ENCODE data around the gene COX5A. TPM values are rescaled to one million over a fixed set of nuclear protein-coding genes. Genes with fewer than 3 reads are reported as not detected.
"Not testable (repeated sequence)": the region's sequence is repeated elsewhere in the genome, so short reads cannot be mapped to it uniquely, and the experiment has no call there.

COX5A gene
- polyA plus RNA-seq, 1 experiment = 64.6 TPM

DNA sequence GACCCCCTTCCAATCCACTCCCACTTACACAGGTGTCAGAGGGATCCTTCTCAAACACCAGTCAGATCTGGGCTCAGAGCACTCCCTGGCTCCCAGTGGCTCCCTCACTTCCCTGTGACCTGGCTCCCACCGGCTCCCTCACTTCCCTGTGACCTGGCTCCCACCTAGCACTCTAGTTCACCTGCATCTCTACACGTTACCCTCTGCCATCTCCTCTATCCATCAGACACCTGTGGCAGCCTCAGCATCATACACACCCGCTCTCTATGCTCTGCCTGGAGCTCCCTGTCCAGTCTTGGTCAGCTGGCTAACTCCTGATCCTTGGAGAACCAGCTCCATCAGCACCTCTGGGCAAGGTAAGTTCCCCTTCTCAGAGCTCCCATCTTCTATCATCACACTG, 13.1 kb upstream of the COX5A start:
- no peak for DNase-seq (ENCODE audit: low read depth)
- TF ChIP-seq, protein P1, sequence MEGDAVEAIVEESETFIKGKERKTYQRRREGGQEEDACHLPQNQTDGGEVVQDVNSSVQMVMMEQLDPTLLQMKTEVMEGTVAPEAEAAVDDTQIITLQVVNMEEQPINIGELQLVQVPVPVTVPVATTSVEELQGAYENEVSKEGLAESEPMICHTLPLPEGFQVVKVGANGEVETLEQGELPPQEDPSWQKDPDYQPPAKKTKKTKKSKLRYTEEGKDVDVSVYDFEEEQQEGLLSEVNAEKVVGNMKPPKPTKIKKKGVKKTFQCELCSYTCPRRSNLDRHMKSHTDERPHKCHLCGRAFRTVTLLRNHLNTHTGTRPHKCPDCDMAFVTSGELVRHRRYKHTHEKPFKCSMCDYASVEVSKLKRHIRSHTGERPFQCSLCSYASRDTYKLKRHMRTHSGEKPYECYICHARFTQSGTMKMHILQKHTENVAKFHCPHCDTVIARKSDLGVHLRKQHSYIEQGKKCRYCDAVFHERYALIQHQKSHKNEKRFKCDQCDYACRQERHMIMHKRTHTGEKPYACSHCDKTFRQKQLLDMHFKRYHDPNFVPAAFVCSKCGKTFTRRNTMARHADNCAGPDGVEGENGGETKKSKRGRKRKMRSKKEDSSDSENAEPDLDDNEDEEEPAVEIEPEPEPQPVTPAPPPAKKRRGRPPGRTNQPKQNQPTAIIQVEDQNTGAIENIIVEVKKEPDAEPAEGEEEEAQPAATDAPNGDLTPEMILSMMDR (IDR thresholded peaks at IDR 0.05; ENCODE audit: insufficient read depth, low read depth, low read length) = no peak
- ChIA-PET POLR2A (interaction anchor here (0.6 to 0.7 kb wide), 2 partner anchors 91 to 107 kb away, joined by 3 to 7 read pairs; no protein-coding TSS in a partner anchor), CTCF (interaction anchor here (0.6 to 8.1 kb wide), 39 partner anchors 9 to 582 kb away, joined by 3 to 205 read pairs (median 4); partner anchors contain the start of genes COX5A, CSK, FAM219B and SCAMP5)
- no peaks in the 10 kb centered on the region for H3K36me3 ChIP-seq (ENCODE audit: control insufficient read depth, insufficient read depth, low read length)
- no peak overlapping the region for H3K4me3 ChIP-seq (ENCODE audit: low read depth, low read length)
- no peaks in the 10 kb centered on the region for H3K27me3 ChIP-seq (ENCODE audit: control insufficient read depth, insufficient read depth, low read length)

DNA sequence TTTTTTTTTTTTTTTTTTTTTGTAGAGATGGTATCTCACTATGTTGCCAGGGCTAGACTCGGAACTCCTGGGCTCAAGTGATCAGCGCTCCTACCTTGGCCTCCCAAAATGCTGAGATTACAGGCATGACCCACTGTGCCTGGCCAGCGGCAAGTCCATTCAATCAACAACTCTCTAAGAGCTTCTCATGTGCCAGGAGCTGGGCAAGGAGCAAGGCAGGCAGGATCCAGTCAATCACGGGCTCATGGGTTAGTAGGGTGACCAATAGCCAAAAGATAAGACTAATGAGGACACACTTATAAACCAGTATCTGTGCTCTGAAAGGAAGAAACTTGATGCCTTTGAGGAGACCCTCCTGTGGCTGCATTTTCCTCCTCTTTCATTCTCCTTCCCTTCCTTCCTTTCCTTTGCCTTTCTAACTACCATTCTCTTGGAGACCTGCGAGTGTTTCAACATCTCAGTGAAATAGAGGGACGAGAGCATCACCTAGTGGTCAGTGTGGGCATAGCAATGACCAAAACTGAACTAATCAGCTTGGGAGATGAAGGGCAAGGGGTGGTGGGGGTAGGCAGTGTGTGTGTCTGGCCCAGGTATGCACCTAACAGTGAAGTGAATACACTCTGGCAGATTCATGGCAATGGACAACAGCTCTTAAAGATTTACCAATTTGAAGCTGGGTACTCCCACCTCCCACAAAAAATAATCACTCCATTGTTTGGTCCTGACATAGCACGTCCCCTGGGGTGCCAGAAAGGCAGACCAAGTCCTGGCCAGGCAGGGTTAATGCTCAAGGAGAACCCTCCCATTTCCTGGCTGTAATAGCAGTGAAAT, 12.4 kb upstream of the COX5A start:
- TF ChIP-seq, protein P1 (IDR thresholded peaks at IDR 0.05; ENCODE audit: insufficient read depth, low read depth, low read length) = peak; percentile 99
- CTCF ChIA-PET = interaction anchor here (0.6 to 8.1 kb wide), 40 partner anchors 9 to 581 kb away, joined by 3 to 205 read pairs (median 4); partner anchors contain the start of genes COX5A, CSK, FAM219B and SCAMP5
- no peaks in the 10 kb centered on the region for H3K27me3 ChIP-seq (ENCODE audit: control insufficient read depth, insufficient read depth, low read length)
- DNase-seq (ENCODE audit: low read depth) = no peak
- POLR2A ChIA-PET = interaction anchor here (0.7 kb wide), 1 partner anchor 91 kb away, joined by 3 read pairs; no protein-coding TSS in a partner anchor
- no peak overlapping the region for H3K4me3 ChIP-seq (ENCODE audit: low read depth, low read length)
- no peaks in the 10 kb centered on the region for H3K36me3 ChIP-seq (ENCODE audit: control insufficient read depth, insufficient read depth, low read length)

DNA sequence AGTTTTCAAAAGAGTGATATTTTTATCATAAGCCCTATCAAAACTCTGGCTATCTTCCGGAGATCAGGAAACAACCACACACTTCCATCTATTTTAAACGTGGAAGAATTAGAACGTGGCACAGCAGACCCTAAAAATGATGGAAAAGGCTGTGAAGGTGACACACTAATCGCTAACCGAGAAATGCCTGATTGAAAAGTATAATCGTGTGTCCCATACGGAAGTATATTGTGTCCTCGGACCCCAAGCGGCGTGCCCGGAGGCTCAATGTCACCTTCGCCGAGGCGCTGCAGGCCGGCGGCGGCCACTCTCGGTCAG, 642 bp downstream of the COX5A start:
- H3K27me3 ChIP-seq (ENCODE audit: control insufficient read depth, insufficient read depth, low read length) = no peaks in the 10 kb centered on the region
- peak overlapping the region; percentile 99 for H3K4me3 ChIP-seq (ENCODE audit: low read depth, low read length)
- ChIA-PET CTCF (interaction anchor here (1.2 kb wide), 1 partner anchor 168 kb away, joined by 5 read pairs; no protein-coding TSS in a partner anchor), POLR2A (no interaction called here)
- no peaks in the 10 kb centered on the region for H3K36me3 ChIP-seq (ENCODE audit: control insufficient read depth, insufficient read depth, low read length)
- TF ChIP-seq, protein P1 (IDR thresholded peaks at IDR 0.05; ENCODE audit: insufficient read depth, low read depth, low read length) = no peak
- no peak for DNase-seq (ENCODE audit: low read depth)

DNA sequence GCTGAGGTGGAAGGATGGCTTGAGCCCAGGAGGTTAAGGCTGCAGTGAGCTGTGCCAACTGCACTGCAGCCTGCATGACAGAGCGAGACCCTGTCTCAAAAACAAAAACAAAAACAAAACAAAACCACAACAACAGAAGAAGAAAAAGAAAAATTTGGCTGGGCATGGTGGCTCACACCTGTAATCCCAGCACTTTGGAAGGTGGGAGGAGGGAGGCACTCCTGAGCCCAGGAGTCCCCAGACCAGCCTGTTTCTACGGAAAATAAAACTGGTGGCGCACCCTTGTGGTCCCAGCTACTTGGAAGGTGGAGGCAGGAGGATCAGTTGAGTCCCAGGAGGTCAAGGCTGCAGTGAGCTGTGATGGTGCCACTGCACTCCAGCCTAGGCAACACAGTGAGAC, 2.7 kb downstream of the COX5A start:
- POLR2A ChIA-PET = interaction anchor here (0.6 kb wide), 1 partner anchor 553 kb away, joined by 10 read pairs; no protein-coding TSS in a partner anchor
- not testable (repeated sequence) for H3K36me3 ChIP-seq (ENCODE audit: control insufficient read depth, insufficient read depth, low read length); H3K27me3 ChIP-seq (ENCODE audit: control insufficient read depth, insufficient read depth, low read length); H3K4me3 ChIP-seq (ENCODE audit: low read depth, low read length); DNase-seq (ENCODE audit: low read depth)
- CTCF ChIA-PET = interaction anchor here (1.9 to 2.3 kb wide), 2 partner anchors 15 to 33 kb away, joined by 7 to 8 read pairs; no protein-coding TSS in a partner anchor

DNA sequence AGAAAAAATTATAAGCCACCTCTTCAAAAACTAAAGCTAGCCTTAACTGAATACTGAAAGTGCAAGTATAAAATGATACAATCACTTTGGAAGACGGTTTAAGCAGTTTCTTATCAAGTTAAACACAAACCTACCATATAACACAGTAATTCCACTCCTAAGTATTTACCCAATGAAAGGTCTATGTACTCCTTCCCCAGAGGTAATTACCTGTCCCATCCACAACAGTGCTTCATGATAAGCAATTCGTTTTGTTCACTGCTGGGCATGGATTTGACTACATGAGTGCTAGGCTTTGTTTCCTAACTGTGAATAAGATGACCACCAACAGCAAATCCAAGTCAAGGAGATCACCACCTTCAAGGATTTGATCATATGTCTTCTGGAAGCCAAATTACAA, 4.3 kb downstream of the COX5A start:
- DNase-seq (ENCODE audit: low read depth) = no peak
- H3K4me3 ChIP-seq (ENCODE audit: low read depth, low read length) = no peak overlapping the region
- ChIA-PET POLR2A (no interaction called here), CTCF (interaction anchor here (0.7 to 2.3 kb wide), 3 partner anchors 16 to 32 kb away, joined by 5 to 8 read pairs (median 7); no protein-coding TSS in a partner anchor)
- peaks cover 3% of the 10 kb centered on the region; the same call in 1 of the 2 replicates for H3K36me3 ChIP-seq (ENCODE audit: control insufficient read depth, insufficient read depth, low read length)
- TF ChIP-seq, protein P1 (IDR thresholded peaks at IDR 0.05; ENCODE audit: insufficient read depth, low read depth, low read length) = no peak
- no peaks in the 10 kb centered on the region for H3K27me3 ChIP-seq (ENCODE audit: control insufficient read depth, insufficient read depth, low read length)

Measured in BJ (cell line).